Liver (tissue), 3 donors: Measurements from ENCODE around the gene AP2A2.

Experiments
- CTCF ChIP-seq: fragments of 150-350 bp; IDR thresholded peaks from 2 replicates; pipeline ENCODE4 v1.5.1; 2017; ENCODE audit warnings: improper control_type of control experiment, low read depth, low read length; ENCODE audit not compliant: missing input control
- EGR1 ChIP-seq, 2 donors: IDR thresholded peaks; 2 replicates each; pipeline ENCODE4 v1.6.1; 2016 to 2018; ENCODE audit warnings: antibody characterized with exemption in 2 of 2, low read depth in 2 of 2
- FOXA1 ChIP-seq: IDR thresholded peaks from 2 replicates; pipeline ENCODE4 v1.6.1; 2016; ENCODE audit warnings: antibody characterized with exemption
- GABPA ChIP-seq, 2 donors: IDR thresholded peaks in 1 of 2; conservative IDR thresholded peaks in 1 of 2; 2 replicates each; pipeline ENCODE4 v1.6.1; 2016; ENCODE audit warnings: antibody characterized with exemption in 2 of 2, mild to moderate bottlenecking in 1 of 2, moderate library complexity in 1 of 2
- JUND ChIP-seq, 2 donors: IDR thresholded peaks; 2 replicates each; pipeline ENCODE4 v1.6.1; 2016; ENCODE audit warnings: antibody characterized with exemption in 2 of 2
- MAX ChIP-seq: IDR thresholded peaks from 2 replicates; pipeline ENCODE4 v1.6.1; 2016; ENCODE audit warnings: antibody characterized with exemption
- TAF1 ChIP-seq: conservative IDR thresholded peaks from 2 replicates; pipeline ENCODE4 v1.6.1; 2016; ENCODE audit warnings: antibody characterized with exemption, mild to moderate bottlenecking
- YY1 ChIP-seq: IDR thresholded peaks from 2 replicates; pipeline ENCODE4 v1.6.1; 2016; ENCODE audit warnings: antibody characterized with exemption, mild to moderate bottlenecking
- TF ChIP-seq, protein P1 (sequence below): IDR thresholded peaks from 2 replicates; pipeline ENCODE4 v1.6.1; 2016; ENCODE audit warnings: antibody characterized with exemption, mild to moderate bottlenecking
- donor health status: healthy.
- donor health status: healthy.

DNA sequence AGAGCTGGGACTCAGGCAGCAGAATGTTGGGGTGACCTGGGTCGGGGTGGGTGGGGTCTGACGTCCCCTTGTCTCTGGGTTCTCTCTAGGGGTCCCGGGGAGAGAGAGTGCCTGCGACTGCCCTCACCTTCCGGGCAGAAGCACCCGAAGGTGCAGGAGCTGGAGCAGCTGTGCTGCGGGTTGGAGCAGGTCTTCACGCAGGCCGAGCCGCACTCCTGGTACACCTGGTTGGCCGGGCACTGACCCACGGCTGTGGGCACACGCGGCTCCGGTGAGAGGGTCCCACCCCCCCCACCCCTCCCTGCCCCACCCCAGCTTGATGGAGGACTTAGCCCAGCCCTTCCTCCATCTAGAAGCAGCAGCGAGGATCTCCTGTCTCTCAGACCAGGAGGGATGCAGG is 104.4 kb downstream of the AP2A2 start:
- TF ChIP-seq, protein P1, sequence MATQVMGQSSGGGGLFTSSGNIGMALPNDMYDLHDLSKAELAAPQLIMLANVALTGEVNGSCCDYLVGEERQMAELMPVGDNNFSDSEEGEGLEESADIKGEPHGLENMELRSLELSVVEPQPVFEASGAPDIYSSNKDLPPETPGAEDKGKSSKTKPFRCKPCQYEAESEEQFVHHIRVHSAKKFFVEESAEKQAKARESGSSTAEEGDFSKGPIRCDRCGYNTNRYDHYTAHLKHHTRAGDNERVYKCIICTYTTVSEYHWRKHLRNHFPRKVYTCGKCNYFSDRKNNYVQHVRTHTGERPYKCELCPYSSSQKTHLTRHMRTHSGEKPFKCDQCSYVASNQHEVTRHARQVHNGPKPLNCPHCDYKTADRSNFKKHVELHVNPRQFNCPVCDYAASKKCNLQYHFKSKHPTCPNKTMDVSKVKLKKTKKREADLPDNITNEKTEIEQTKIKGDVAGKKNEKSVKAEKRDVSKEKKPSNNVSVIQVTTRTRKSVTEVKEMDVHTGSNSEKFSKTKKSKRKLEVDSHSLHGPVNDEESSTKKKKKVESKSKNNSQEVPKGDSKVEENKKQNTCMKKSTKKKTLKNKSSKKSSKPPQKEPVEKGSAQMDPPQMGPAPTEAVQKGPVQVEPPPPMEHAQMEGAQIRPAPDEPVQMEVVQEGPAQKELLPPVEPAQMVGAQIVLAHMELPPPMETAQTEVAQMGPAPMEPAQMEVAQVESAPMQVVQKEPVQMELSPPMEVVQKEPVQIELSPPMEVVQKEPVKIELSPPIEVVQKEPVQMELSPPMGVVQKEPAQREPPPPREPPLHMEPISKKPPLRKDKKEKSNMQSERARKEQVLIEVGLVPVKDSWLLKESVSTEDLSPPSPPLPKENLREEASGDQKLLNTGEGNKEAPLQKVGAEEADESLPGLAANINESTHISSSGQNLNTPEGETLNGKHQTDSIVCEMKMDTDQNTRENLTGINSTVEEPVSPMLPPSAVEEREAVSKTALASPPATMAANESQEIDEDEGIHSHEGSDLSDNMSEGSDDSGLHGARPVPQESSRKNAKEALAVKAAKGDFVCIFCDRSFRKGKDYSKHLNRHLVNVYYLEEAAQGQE: no peak
- TF ChIP-seq FOXA1 (no peak), CTCF (no peak), YY1 (no peak), JUND (IDR thresholded peaks at IDR 0.05) (no peak), GABPA (IDR thresholded peaks at IDR 0.05 in 1 of 2, conservative IDR thresholded peaks at IDR 0.05 in 1 of 2) (no peak), MAX (no peak), TAF1 (no peak), EGR1 (IDR thresholded peaks at IDR 0.05; ENCODE audit: low read depth in 2 of 2) (no peak)
